ENCODE data around the gene C6orf120. TPM values are rescaled to one million over a fixed set of nuclear protein-coding genes. Genes with fewer than 3 reads are reported as not detected.
"Not testable (repeated sequence)": the region's sequence is repeated elsewhere in the genome, so short reads cannot be mapped to it uniquely, and the experiment has no call there.

C6orf120 gene
- total RNA-seq, 1 experiment from 2014 or later, result 30.8 TPM

- H3K27ac ChIP-seq, result no peak overlapping the region
- H3K4me1 ChIP-seq, result no peaks in the 10 kb centered on the region
- peaks cover 46% of the 10 kb centered on the region for H3K36me3 ChIP-seq
- no peaks in the 10 kb centered on the region for H3K9me3 ChIP-seq (replicated peaks)
- H3K4me3 ChIP-seq, result no peak overlapping the region
- DNase-seq, result no peak
- H3K27me3 ChIP-seq, result no peaks in the 10 kb centered on the region
Observed at GRCh38 chr6:169667716-169668115, 34.2 kb upstream of the C6orf120 start.

- Histone ChIP-seq H3K36me3 (peaks cover 43% of the 10 kb centered on the region), H3K4me3 (no peak overlapping the region), H3K9me3 (replicated peaks) (no peaks in the 10 kb centered on the region), H3K27ac (no peak overlapping the region), H3K27me3 (no peaks in the 10 kb centered on the region), H3K4me1 (no peaks in the 10 kb centered on the region)
- DNase-seq, result no peak
Observed at GRCh38 chr6:169668203-169668847, 33.6 kb upstream of the C6orf120 start.

- Histone ChIP-seq H3K9me3 (replicated peaks) (no peaks in the 10 kb centered on the region), H3K4me3 (no peak overlapping the region), H3K4me1 (no peaks in the 10 kb centered on the region), H3K27me3 (no peaks in the 10 kb centered on the region), H3K36me3 (peaks cover 42% of the 10 kb centered on the region), H3K27ac (no peak overlapping the region)
- DNase-seq, result no peak
Observed at GRCh38 chr6:169669147-169669546, 32.8 kb upstream of the C6orf120 start.

- H3K4me3 ChIP-seq, result no peak overlapping the region
- H3K27ac ChIP-seq, result no peak overlapping the region
- no peaks in the 10 kb centered on the region for H3K4me1 ChIP-seq
- no peaks in the 10 kb centered on the region for H3K9me3 ChIP-seq (replicated peaks)
- H3K27me3 ChIP-seq, result no peaks in the 10 kb centered on the region
- peaks cover 46% of the 10 kb centered on the region for H3K36me3 ChIP-seq
- no peak for DNase-seq
Observed at GRCh38 chr6:169669889-169670288, 32.0 kb upstream of the C6orf120 start.

GRCh38 chr6:169671563-169671962 lies 30.4 kb upstream of the C6orf120 start:
- H3K27me3 ChIP-seq, result no peaks in the 10 kb centered on the region
- H3K4me3 ChIP-seq, result no peak overlapping the region
- peaks cover 46% of the 10 kb centered on the region for H3K36me3 ChIP-seq
- DNase-seq, result no peak
- H3K9me3 ChIP-seq (replicated peaks), result no peaks in the 10 kb centered on the region
- no peaks in the 10 kb centered on the region for H3K4me1 ChIP-seq
- H3K27ac ChIP-seq, result no peak overlapping the region

- Histone ChIP-seq H3K36me3 (peaks cover 45% of the 10 kb centered on the region), H3K27ac (no peak overlapping the region), H3K4me1 (no peaks in the 10 kb centered on the region), H3K4me3 (no peak overlapping the region), H3K9me3 (replicated peaks) (no peaks in the 10 kb centered on the region), H3K27me3 (no peaks in the 10 kb centered on the region)
- DNase-seq, result no peak
Observed at GRCh38 chr6:169675011-169675410, 26.9 kb upstream of the C6orf120 start.

- Histone ChIP-seq H3K4me1 (no peaks in the 10 kb centered on the region), H3K27me3 (no peaks in the 10 kb centered on the region), H3K36me3 (peaks cover 49% of the 10 kb centered on the region), H3K27ac (no peak overlapping the region), H3K9me3 (replicated peaks) (no peaks in the 10 kb centered on the region), H3K4me3 (no peak overlapping the region)
- no peak for DNase-seq
Observed at GRCh38 chr6:169677096-169677495, 24.8 kb upstream of the C6orf120 start.

- peaks cover 57% of the 10 kb centered on the region for H3K36me3 ChIP-seq
- H3K27me3 ChIP-seq, result no peaks in the 10 kb centered on the region
- DNase-seq, result no peak
- H3K4me1 ChIP-seq, result no peaks in the 10 kb centered on the region
- no peak overlapping the region for H3K27ac ChIP-seq
- H3K4me3 ChIP-seq, result no peak overlapping the region
- no peaks in the 10 kb centered on the region for H3K9me3 ChIP-seq (replicated peaks)
Observed at GRCh38 chr6:169678342-169678741, 23.6 kb upstream of the C6orf120 start.

GRCh38 chr6:169684056-169684455 lies 17.9 kb upstream of the C6orf120 start:
- Histone ChIP-seq H3K9me3 (replicated peaks) (peaks cover 18% of the 10 kb centered on the region), H3K36me3 (peaks cover 74% of the 10 kb centered on the region), H3K27ac (no peak overlapping the region), H3K4me3 (no peak overlapping the region), H3K4me1 (no peaks in the 10 kb centered on the region), H3K27me3 (no peaks in the 10 kb centered on the region)
- DNase-seq, result no peak

GRCh38 chr6:169685860-169686259 lies 16.1 kb upstream of the C6orf120 start:
- Histone ChIP-seq H3K27me3 (no peaks in the 10 kb centered on the region), H3K4me1 (no peaks in the 10 kb centered on the region), H3K27ac (no peak overlapping the region), H3K36me3 (peaks cover 67% of the 10 kb centered on the region), H3K4me3 (no peak overlapping the region), H3K9me3 (replicated peaks) (peaks cover 18% of the 10 kb centered on the region)
- DNase-seq, result no peak

GRCh38 chr6:169689287-169689686 lies 12.6 kb upstream of the C6orf120 start:
- H3K4me1 ChIP-seq, result no peaks in the 10 kb centered on the region
- no peaks in the 10 kb centered on the region for H3K27me3 ChIP-seq
- H3K4me3 ChIP-seq, result no peak overlapping the region
- H3K9me3 ChIP-seq (replicated peaks), result peaks cover 18% of the 10 kb centered on the region
- DNase-seq, result no peak
- H3K36me3 ChIP-seq, result peaks cover 59% of the 10 kb centered on the region
- H3K27ac ChIP-seq, result no peak overlapping the region

- DNase-seq, result no peak
- no peaks in the 10 kb centered on the region for H3K27me3 ChIP-seq
- H3K36me3 ChIP-seq, result peaks cover 53% of the 10 kb centered on the region
- no peaks in the 10 kb centered on the region for H3K4me1 ChIP-seq
- peaks cover 5% of the 10 kb centered on the region for H3K9me3 ChIP-seq (replicated peaks)
- no peak overlapping the region for H3K4me3 ChIP-seq
- H3K27ac ChIP-seq, result no peak overlapping the region
Observed at GRCh38 chr6:169691260-169691659, 10.7 kb upstream of the C6orf120 start.

GRCh38 chr6:169692516-169692915 lies 9.4 kb upstream of the C6orf120 start:
- Histone ChIP-seq H3K4me3 (no peak overlapping the region), H3K9me3 (replicated peaks) (no peaks in the 10 kb centered on the region), H3K27me3 (no peaks in the 10 kb centered on the region), H3K36me3 (peaks cover 41% of the 10 kb centered on the region), H3K27ac (no peak overlapping the region), H3K4me1 (no peaks in the 10 kb centered on the region)
- DNase-seq, result no peak

GRCh38 chr6:169695131-169695530 lies 6.8 kb upstream of the C6orf120 start:
- Histone ChIP-seq H3K27ac (no peak overlapping the region), H3K27me3 (no peaks in the 10 kb centered on the region), H3K9me3 (replicated peaks) (no peaks in the 10 kb centered on the region), H3K36me3 (peaks cover 22% of the 10 kb centered on the region), H3K4me1 (no peaks in the 10 kb centered on the region), H3K4me3 (no peak overlapping the region)
- no peak for DNase-seq

GRCh38 chr6:169697115-169697514 lies 4.8 kb upstream of the C6orf120 start:
- H3K27me3 ChIP-seq; H3K4me1 ChIP-seq; H3K27ac ChIP-seq; H3K9me3 ChIP-seq (replicated peaks); H3K4me3 ChIP-seq: not testable (repeated sequence)
- peak in 1 of 2 experiments; percentile 24 for DNase-seq
- peaks cover 11% of the 10 kb centered on the region; the same call in 1 of the 2 replicates for H3K36me3 ChIP-seq

- Histone ChIP-seq H3K27me3 (no peaks in the 10 kb centered on the region), H3K4me3 (peak overlapping the region; percentile 82; the same call in 1 of the 2 replicates), H3K9me3 (replicated peaks) (no peaks in the 10 kb centered on the region), H3K4me1 (peaks cover 10% of the 10 kb centered on the region; the same call in 1 of the 2 replicates), H3K27ac (no peak overlapping the region), H3K36me3 (peaks cover 14% of the 10 kb centered on the region)
- DNase-seq, result no peak
Observed at GRCh38 chr6:169700296-169700695, 1.6 kb upstream of the C6orf120 start.
